ENCODE data around the gene GRM8. TPM values are rescaled to one million over a fixed set of nuclear protein-coding genes. Genes with fewer than 3 reads are reported as not detected.

GRM8 gene
- total and polyA plus RNA-seq, 9 of the 15 experiments (the other 6 are each of a cell fraction or from before 2014, with no cell fraction given): 0.13 TPM; not detected in 7

- in situ Hi-C loops (cut with MboI) (no loop called here), intact Hi-C loops (cut with micrococcal nuclease) (no loop called here)
- no peak overlapping the region for H2AFZ ChIP-seq (ENCODE audit: low read depth, low read length)
- CTCF ChIA-PET (ENCODE audit: low intra/inter-chr PET ratio): no interaction called here
- ATAC-seq: no peak
- H4K20me1 ChIP-seq (replicated peaks; ENCODE audit: control insufficient read depth, insufficient read depth, low read length): no peaks in the 10 kb centered on the region
- no TSS peak for BruUV-seq (replicated peaks)
- POLR2A ChIA-PET: interaction anchor here (0.5 kb wide), 1 partner anchor 377 kb away, joined by 3 read pairs; no protein-coding TSS in a partner anchor
- no peaks in the 10 kb centered on the region for H3K36me3 ChIP-seq (ENCODE audit: control insufficient read depth, insufficient read depth, low read length)
- no peak overlapping the region for H3K9ac ChIP-seq (ENCODE audit: insufficient read depth in 1 of 2, low read depth in 2 of 2, low read length in 2 of 2)
- H3K4me2 ChIP-seq (ENCODE audit: insufficient read depth, low read length): no peak overlapping the region
- no peak overlapping the region for H3K4me3 ChIP-seq
- no peaks in the 10 kb centered on the region for H3K79me2 ChIP-seq (ENCODE audit: control insufficient read depth, insufficient read depth, low read length)
- no peaks in the 10 kb centered on the region for H3K9me3 ChIP-seq (replicated peaks; ENCODE audit: control insufficient read depth, insufficient read depth, low read depth, low read length)
- H3K9me1 ChIP-seq (ENCODE audit: control insufficient read depth, insufficient read depth, low read length): no peaks in the 10 kb centered on the region
- TF ChIP-seq PTTG1 (tag; IDR thresholded peaks at IDR 0.05; ENCODE audit: low read depth) (no peak), TAF15 (IDR thresholded peaks at IDR 0.05; ENCODE audit: low read depth, low read length) (no peak), RFX7 (CRISPR knock-in tag; IDR thresholded peaks at IDR 0.05) (no peak), ETS1 (conservative IDR thresholded peaks at IDR 0.05; ENCODE audit: control insufficient read depth, low read depth, low read length) (no peak), KLF1 (tag; IDR thresholded peaks at IDR 0.05) (no peak), ARNT (IDR thresholded peaks at IDR 0.05) (no peak), CHD1 (IDR thresholded peaks at IDR 0.05; ENCODE audit: low read length) (no peak), BRF1 (IDR thresholded peaks at IDR 0.05; ENCODE audit: borderline replicate concordance, extremely low read depth, insufficient read length) (no peak), TSC22D4 (tag; IDR thresholded peaks at IDR 0.05) (no peak), TGIF2 (CRISPR knock-in tag; IDR thresholded peaks at IDR 0.05) (no peak), ATF2 (CRISPR knock-in tag; IDR thresholded peaks at IDR 0.05) (no peak), TRIM24 (IDR thresholded peaks at IDR 0.05) (no peak), MBD2 (IDR thresholded peaks at IDR 0.05; ENCODE audit: borderline replicate concordance, low read depth) (no peak), FOSL1 (tag; conservative IDR thresholded peaks at IDR 0.05) (no peak), ZNF3 (CRISPR knock-in tag; IDR thresholded peaks at IDR 0.05) (no peak), DEAF1 (CRISPR knock-in tag; IDR thresholded peaks at IDR 0.05) (no peak), BRF2 (IDR thresholded peaks at IDR 0.05; ENCODE audit: borderline replicate concordance, insufficient read depth, insufficient read length) (no peak), ZNF707 (CRISPR knock-in tag; conservative IDR thresholded peaks at IDR 0.05) (no peak)
- H3K27ac ChIP-seq (ENCODE audit: extremely low read depth, low read depth, low read length): no peak overlapping the region
- H3K4me1 ChIP-seq (replicated peaks in 1 of 2; ENCODE audit: control insufficient read depth in 2 of 2, insufficient read depth in 2 of 2, low read length in 2 of 2): no peaks in the 10 kb centered on the region
- H3K27me3 ChIP-seq (ENCODE audit: control insufficient read depth in 2 of 2, insufficient read depth in 2 of 2, low read length in 2 of 2): no peaks in the 10 kb centered on the region
- no peak for DNase-seq (ENCODE audit: extremely low read depth in 1 of 4, low spot score in 3 of 4)
- FAIRE-seq: no peak
Observed at GRCh38 chr7:126529833-126530232, 722.9 kb downstream of the GRM8 start.

Measured in K562 (cell line).